ENCODE results near the gene EPHA4. TPM values are rescaled to one million over a fixed set of nuclear protein-coding genes. Genes with fewer than 3 reads are reported as not detected.

Gene EPHA4
- total and polyA plus RNA-seq, 2 donors (not counting 1 experiment from before 2014, with no cell fraction given), result 10.7 to 54.9 TPM

DNA sequence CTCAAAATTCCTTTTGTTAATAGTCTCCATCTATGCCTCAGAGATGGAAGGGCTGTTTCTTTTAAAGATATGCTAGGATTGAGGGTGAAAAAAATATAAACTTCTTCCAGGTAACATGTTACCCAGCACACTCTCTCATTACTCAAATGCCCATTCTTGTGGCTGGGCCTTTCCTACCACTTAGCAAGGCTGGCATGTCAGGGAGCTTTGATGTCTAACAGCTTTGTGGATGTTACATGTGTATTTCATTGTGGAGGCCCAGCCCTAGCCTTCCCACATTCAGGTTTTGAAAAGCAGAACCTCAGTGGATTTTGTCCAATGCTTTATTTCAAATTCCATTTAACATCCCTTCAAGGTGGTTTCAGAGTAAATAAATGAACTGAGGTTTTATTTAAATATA is 191.4 kb downstream of the EPHA4 start:
- intact Hi-C loops (cut with micrococcal nuclease), result no loop called here
- H3K27ac ChIP-seq (ENCODE audit: low read length in 2 of 2), result no peak overlapping the region
- no peak overlapping the region for H3K27ac Mint-ChIP-seq
- H3K9me3 Mint-ChIP-seq (ENCODE audit: insufficient read depth), result no peaks in the 10 kb centered on the region
- POLR2A ChIA-PET, result no interaction called here
- no peaks in the 10 kb centered on the region for H3K4me1 ChIP-seq (ENCODE audit: control insufficient read depth in 2 of 2, insufficient read depth in 2 of 2, low read length in 2 of 2)
- H3K27me3 ChIP-seq (replicated peaks in 1 of 4; ENCODE audit: control extremely low read depth in 1 of 4, control insufficient read depth in 3 of 4, insufficient read depth in 4 of 4, low read length in 3 of 4), result no peaks in the 10 kb centered on the region
- no peak overlapping the region for H3K4me3 Mint-ChIP-seq
- no peak for DNase-seq
- H3K36me3 ChIP-seq (replicated peaks in 1 of 2; ENCODE audit: control extremely low read depth in 1 of 2, control insufficient read depth in 1 of 2, extremely low read depth in 1 of 2, insufficient read depth in 2 of 2, low read length in 1 of 2), result no peaks in the 10 kb centered on the region
- CTCF ChIA-PET, result no interaction called here
- no peak overlapping the region for H3K4me2 ChIP-seq (replicated peaks; ENCODE audit: low read depth, low read length, poor library complexity, severe bottlenecking)
- H3K4me1 Mint-ChIP-seq, result peaks cover 2% of the 10 kb centered on the region
- no peak overlapping the region for H2AFZ ChIP-seq (ENCODE audit: insufficient read depth, low read depth, low read length, poor library complexity, severe bottlenecking)
- no peak overlapping the region for H3K4me3 ChIP-seq (ENCODE audit: control extremely low read depth in 1 of 5, extremely low read depth in 1 of 5, insufficient read depth in 1 of 5, low read depth in 2 of 5, low read length in 4 of 5)
- H4K20me1 ChIP-seq (ENCODE audit: control insufficient read depth, insufficient read depth, low read length, poor library complexity, severe bottlenecking), result no peaks in the 10 kb centered on the region
- no peak overlapping the region for H3K9ac ChIP-seq (ENCODE audit: low read length)
- H3K27me3 Mint-ChIP-seq, result no peaks in the 10 kb centered on the region
- H3K9me3 ChIP-seq (ENCODE audit: control extremely low read depth in 1 of 3, control insufficient read depth in 2 of 3, insufficient read depth in 1 of 3, low read length in 2 of 3), result no peaks in the 10 kb centered on the region
- H3K79me2 ChIP-seq (ENCODE audit: control insufficient read depth, insufficient read depth, low read length), result no peaks in the 10 kb centered on the region
- ATAC-seq (ENCODE audit: low read depth), result no peak
- TF ChIP-seq EZH2 (IDR thresholded peaks at IDR 0.05; ENCODE audit: borderline replicate concordance, insufficient read depth, low read depth, low read length, poor library complexity, severe bottlenecking), result no peak
- TF ChIP-seq, protein P1, sequence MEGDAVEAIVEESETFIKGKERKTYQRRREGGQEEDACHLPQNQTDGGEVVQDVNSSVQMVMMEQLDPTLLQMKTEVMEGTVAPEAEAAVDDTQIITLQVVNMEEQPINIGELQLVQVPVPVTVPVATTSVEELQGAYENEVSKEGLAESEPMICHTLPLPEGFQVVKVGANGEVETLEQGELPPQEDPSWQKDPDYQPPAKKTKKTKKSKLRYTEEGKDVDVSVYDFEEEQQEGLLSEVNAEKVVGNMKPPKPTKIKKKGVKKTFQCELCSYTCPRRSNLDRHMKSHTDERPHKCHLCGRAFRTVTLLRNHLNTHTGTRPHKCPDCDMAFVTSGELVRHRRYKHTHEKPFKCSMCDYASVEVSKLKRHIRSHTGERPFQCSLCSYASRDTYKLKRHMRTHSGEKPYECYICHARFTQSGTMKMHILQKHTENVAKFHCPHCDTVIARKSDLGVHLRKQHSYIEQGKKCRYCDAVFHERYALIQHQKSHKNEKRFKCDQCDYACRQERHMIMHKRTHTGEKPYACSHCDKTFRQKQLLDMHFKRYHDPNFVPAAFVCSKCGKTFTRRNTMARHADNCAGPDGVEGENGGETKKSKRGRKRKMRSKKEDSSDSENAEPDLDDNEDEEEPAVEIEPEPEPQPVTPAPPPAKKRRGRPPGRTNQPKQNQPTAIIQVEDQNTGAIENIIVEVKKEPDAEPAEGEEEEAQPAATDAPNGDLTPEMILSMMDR (IDR thresholded peaks at IDR 0.05), result no peak

DNA sequence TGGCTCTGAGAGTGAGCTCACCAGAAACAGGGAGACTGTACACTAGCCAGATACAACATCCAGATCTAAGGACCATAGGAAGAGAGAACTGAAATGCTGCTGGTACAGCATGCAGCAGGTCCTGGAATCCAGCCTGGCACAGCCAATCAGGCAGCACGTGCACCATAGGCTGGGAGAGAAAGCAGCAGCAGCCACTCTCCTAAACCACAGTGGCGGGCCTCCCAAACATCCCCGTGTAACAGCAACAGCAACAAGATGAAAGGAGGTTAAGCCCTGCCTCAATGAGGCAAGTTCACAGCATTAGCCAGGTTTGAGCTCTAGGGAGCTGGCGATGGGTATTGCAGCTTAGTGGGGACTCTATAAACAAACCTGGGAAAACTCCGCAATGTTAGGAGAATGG is 192.0 kb downstream of the EPHA4 start:
- Histone ChIP-seq H3K4me3 (ENCODE audit: control extremely low read depth in 1 of 5, extremely low read depth in 1 of 5, insufficient read depth in 1 of 5, low read depth in 2 of 5, low read length in 4 of 5) (no peak overlapping the region), H3K9ac (ENCODE audit: low read length) (no peak overlapping the region), H3K79me2 (ENCODE audit: control insufficient read depth, insufficient read depth, low read length) (no peaks in the 10 kb centered on the region), H2AFZ (ENCODE audit: insufficient read depth, low read depth, low read length, poor library complexity, severe bottlenecking) (no peak overlapping the region), H3K27me3 (replicated peaks in 1 of 4; ENCODE audit: control extremely low read depth in 1 of 4, control insufficient read depth in 3 of 4, insufficient read depth in 4 of 4, low read length in 3 of 4) (no peaks in the 10 kb centered on the region), H3K4me2 (replicated peaks; ENCODE audit: low read depth, low read length, poor library complexity, severe bottlenecking) (no peak overlapping the region), H3K4me1 (ENCODE audit: control insufficient read depth in 2 of 2, insufficient read depth in 2 of 2, low read length in 2 of 2) (no peaks in the 10 kb centered on the region), H3K27ac (ENCODE audit: low read length in 2 of 2) (no peak overlapping the region), H4K20me1 (ENCODE audit: control insufficient read depth, insufficient read depth, low read length, poor library complexity, severe bottlenecking) (no peaks in the 10 kb centered on the region), H3K9me3 (ENCODE audit: control extremely low read depth in 1 of 3, control insufficient read depth in 2 of 3, insufficient read depth in 1 of 3, low read length in 2 of 3) (no peaks in the 10 kb centered on the region), H3K36me3 (replicated peaks in 1 of 2; ENCODE audit: control extremely low read depth in 1 of 2, control insufficient read depth in 1 of 2, extremely low read depth in 1 of 2, insufficient read depth in 2 of 2, low read length in 1 of 2) (no peaks in the 10 kb centered on the region)
- WGBS (ENCODE audit: insufficient coverage), result 90% methylated on average over 2 of the region's 5 CpGs
- Mint-ChIP-seq H3K4me1 (peaks cover 2% of the 10 kb centered on the region), H3K9me3 (ENCODE audit: insufficient read depth) (no peaks in the 10 kb centered on the region), H3K27me3 (no peaks in the 10 kb centered on the region), H3K4me3 (no peak overlapping the region), H3K27ac (no peak overlapping the region)
- ChIA-PET CTCF (no interaction called here), POLR2A (no interaction called here)
- DNase-seq, result no peak
- intact Hi-C loops (cut with micrococcal nuclease), result no loop called here
- no peak for TF ChIP-seq EZH2 (IDR thresholded peaks at IDR 0.05; ENCODE audit: borderline replicate concordance, insufficient read depth, low read depth, low read length, poor library complexity, severe bottlenecking)
- TF ChIP-seq, protein P1 (IDR thresholded peaks at IDR 0.05), result no peak
- no peak for ATAC-seq (ENCODE audit: low read depth)
